PFSK-1 (cell line): Measurements from ENCODE around the gene PSPN. TPM values are rescaled to one million over a fixed set of nuclear protein-coding genes. Genes with fewer than 3 reads are reported as not detected.

Experiments used
- FOXP2 ChIP-seq: optimal IDR thresholded peaks from 2 replicates; pipeline ENCODE3; 2011; ENCODE audit warnings: borderline replicate concordance, control low read depth, inconsistent platforms; ENCODE audit not compliant: insufficient read depth; ENCODE audit errors: extremely low read length, extremely low read depth
- POLR2AphosphoS5 ChIP-seq: IDR thresholded peaks from 2 replicates; pipeline ENCODE4 v1.6.1; 2012; ENCODE audit warnings: low read depth, mild to moderate bottlenecking, control low read depth, low read length, moderate library complexity
- REST ChIP-seq, 2 experiments: IDR thresholded peaks; 2 replicates each; pipeline versions ENCODE4 v1.6.1 to v1.8.0; 2011 to 2012; ENCODE audit warnings: low read depth in 2 of 2, low read length in 2 of 2, control low read depth in 1 of 2, inconsistent platforms in 1 of 2, mild to moderate bottlenecking in 1 of 2, moderate library complexity in 1 of 2; ENCODE audit not compliant: insufficient read depth in 1 of 2
- SIN3A ChIP-seq: IDR thresholded peaks from 2 replicates; pipeline ENCODE4 v1.6.1; 2012; ENCODE audit warnings: mild to moderate bottlenecking, low read length, moderate library complexity, borderline replicate concordance; ENCODE audit not compliant: insufficient read depth
- TAF1 ChIP-seq: IDR thresholded peaks from 2 replicates; pipeline ENCODE4 v1.6.1; 2012; ENCODE audit warnings: low read length, control low read depth, borderline replicate concordance; ENCODE audit not compliant: insufficient read depth
- polyA plus RNA-seq: library from polyadenylated mRNA; unstranded; fragments of >200 nt; gene quantifications from one replicate; pipeline ENCODE4 v1.2.1, GENCODE V29; 2012; ENCODE audit warnings: low read depth, missing spikeins; ENCODE audit not compliant: insufficient read length

Gene PSPN
- 0.83 TPM for polyA plus RNA-seq

- TF ChIP-seq FOXP2: no peak
- no peak for TF ChIP-seq SIN3A
- no peak for TF ChIP-seq REST (IDR thresholded peaks at IDR 0.05; ENCODE audit: insufficient read depth in 1 of 2, low read depth in 2 of 2, low read length in 2 of 2)
- no peak for TF ChIP-seq TAF1
- TF ChIP-seq POLR2AphosphoS5: 0 out of 2 replicates have a peak, but pooled peaks have one; percentile 9
Measured at GRCh38 chr19:6375411-6376010, at the start of gene PSPN. Gene PSPN, minus strand, starts transcription at chr19:6375933. Its CDS starts 84 bp downstream, at chr19:6375849.

- no peak for TF ChIP-seq TAF1
- TF ChIP-seq FOXP2: peak; percentile 41
- no peak for TF ChIP-seq SIN3A
- no peak; the same call in 1 of the 2 replicates for TF ChIP-seq POLR2AphosphoS5
- no peak for TF ChIP-seq REST (IDR thresholded peaks at IDR 0.05; ENCODE audit: insufficient read depth in 1 of 2, low read depth in 2 of 2, low read length in 2 of 2)
Measured at GRCh38 chr19:6424939-6425731, 49.4 kb upstream of the PSPN start.

- TF ChIP-seq REST (IDR thresholded peaks at IDR 0.05; ENCODE audit: insufficient read depth in 1 of 2, low read depth in 2 of 2, low read length in 2 of 2): no peak
- TF ChIP-seq POLR2AphosphoS5: peak; percentile 65; the same call in 1 of the 2 replicates
Measured at GRCh38 chr19:6424195-6424938, 48.6 kb upstream of the PSPN start, which contains the start of gene KHSRP. Gene KHSRP, minus strand, starts transcription at chr19:6424811. Its CDS starts 110 bp downstream, at chr19:6424701.

GRCh38 chr19:6423499-6424194 is 47.9 kb upstream of the PSPN start:
- TF ChIP-seq FOXP2 (no peak), POLR2AphosphoS5 (0 out of 2 replicates have a peak, but pooled peaks have one; percentile 27)
